Measurements from ENCODE around the gene TIMM21.

GRCh38 chr18:74203811-74204210 lies 55.5 kb downstream of the TIMM21 start:
- TF ChIP-seq EZH2phosphoT487 (IDR thresholded peaks at IDR 0.05; ENCODE audit: borderline replicate concordance) (no peak), CTCF (conservative IDR thresholded peaks at IDR 0.05; ENCODE audit: low read length) (no peak)
